Stomach smooth muscle (tissue), 2 donors: ENCODE measurements around the gene ZNF277.

ENCODE experiments used
- H3K27ac ChIP-seq: one replicate; pipeline ENCODE4 v1.7.0; 2013; ENCODE audit warnings: mild to moderate bottlenecking, low read length, inconsistent platforms
- H3K27me3 ChIP-seq, 2 donors: one replicate each; pipeline ENCODE4 v1.7.0; 2013; ENCODE audit warnings: low read length in 2 of 2; ENCODE audit not compliant: insufficient read depth in 2 of 2, control insufficient read depth in 1 of 2
- H3K36me3 ChIP-seq, 2 donors: one replicate each; pipeline ENCODE4 v1.7.0; 2013; ENCODE audit warnings: low read length in 2 of 2; ENCODE audit not compliant: control insufficient read depth in 2 of 2, insufficient read depth in 2 of 2
- H3K4me1 ChIP-seq: one replicate; pipeline ENCODE4 v1.7.0; 2013; ENCODE audit warnings: low read length; ENCODE audit not compliant: control insufficient read depth, insufficient read depth
- H3K4me3 ChIP-seq, 2 donors: one replicate each; pipeline ENCODE4 v1.7.0; 2013; ENCODE audit warnings: low read length in 2 of 2
- H3K9ac ChIP-seq, 2 donors: one replicate each; pipeline ENCODE4 v1.7.0; 2013; ENCODE audit warnings: low read length in 2 of 2, mild to moderate bottlenecking in 1 of 2
- H3K9me3 ChIP-seq, 2 donors: one replicate each; pipeline ENCODE4 v1.7.0; 2013; ENCODE audit warnings: low read length in 2 of 2; ENCODE audit not compliant: control insufficient read depth in 2 of 2
- donor health status: healthy.
- donor health status: Pancreatic carcinoma.

Gene ZNF277

DNA sequence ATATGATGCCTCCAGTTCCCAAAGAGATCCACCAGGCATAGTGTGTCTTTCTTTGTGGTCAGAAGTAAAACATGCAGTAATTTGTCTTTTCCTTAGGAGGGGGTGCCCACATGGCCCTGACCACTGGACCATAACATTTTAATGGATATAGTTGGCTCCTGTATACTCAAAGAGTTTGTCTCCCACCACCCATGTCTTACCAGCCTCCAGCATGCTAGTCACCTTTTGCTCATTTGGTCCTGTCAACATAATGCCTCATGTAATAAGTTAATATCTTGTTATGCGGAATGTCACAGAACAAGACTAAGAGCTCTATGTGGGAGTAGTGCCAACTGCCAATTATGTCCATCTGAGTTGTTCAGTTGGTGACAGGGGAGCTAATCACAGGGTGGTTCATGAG, 160.4 kb downstream of the ZNF277 start:
- no peak overlapping the region for H3K27ac ChIP-seq
- peaks cover 5% of the 10 kb centered on the region for H3K4me1 ChIP-seq
- no peak overlapping the region for H3K4me3 ChIP-seq
- H3K36me3 ChIP-seq = no peaks in the 10 kb centered on the region
- no peak overlapping the region for H3K9ac ChIP-seq
- H3K9me3 ChIP-seq = no peaks in the 10 kb centered on the region
- H3K27me3 ChIP-seq = no peaks in the 10 kb centered on the region

DNA sequence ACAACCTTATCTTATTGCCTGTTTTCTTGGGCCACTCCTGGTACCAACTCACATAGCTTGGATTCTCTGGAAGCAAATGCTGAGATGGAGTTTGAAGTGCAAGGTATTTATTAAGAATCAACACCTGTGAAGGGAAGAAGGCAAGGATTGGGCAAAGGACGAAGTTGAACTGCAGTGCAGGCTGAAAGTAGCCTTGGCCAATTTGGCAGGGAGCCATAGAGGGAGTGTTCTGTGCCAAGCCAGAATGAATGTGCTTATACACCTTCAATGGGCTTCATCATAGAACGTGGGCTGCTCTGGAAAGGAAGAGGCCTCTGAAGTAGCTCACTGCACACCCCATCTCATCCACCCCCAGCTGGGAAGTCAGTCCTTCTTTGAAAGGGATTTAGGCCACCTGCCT, 163.9 kb downstream of the ZNF277 start:
- H3K4me1 ChIP-seq = no peaks in the 10 kb centered on the region
- H3K4me3 ChIP-seq = no peak overlapping the region
- no peaks in the 10 kb centered on the region for H3K9me3 ChIP-seq
- H3K27me3 ChIP-seq = no peaks in the 10 kb centered on the region
- no peak overlapping the region for H3K27ac ChIP-seq
- no peaks in the 10 kb centered on the region for H3K36me3 ChIP-seq
- H3K9ac ChIP-seq = no peak overlapping the region

DNA sequence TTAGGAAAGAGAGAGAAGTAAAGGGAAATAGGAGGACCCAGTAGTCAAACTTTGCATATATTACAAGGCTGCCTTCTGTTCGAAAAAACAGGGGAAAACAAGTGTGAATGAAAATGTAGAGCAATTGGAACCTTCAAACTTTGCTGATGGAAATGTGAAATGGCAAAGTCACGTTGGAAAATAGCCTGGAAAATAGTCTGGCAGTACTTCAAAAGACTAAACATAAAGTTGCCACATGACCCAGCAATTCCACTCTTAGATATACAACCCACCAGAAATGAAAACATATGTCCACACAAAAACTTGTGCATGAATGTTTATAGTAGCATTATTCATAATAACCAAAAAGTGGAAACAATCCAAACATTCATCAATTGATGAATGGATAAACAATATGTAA, 165.2 kb downstream of the ZNF277 start:
- H3K9me3 ChIP-seq = no peaks in the 10 kb centered on the region
- H3K4me3 ChIP-seq = no peak overlapping the region
- no peak overlapping the region for H3K9ac ChIP-seq
- no peak overlapping the region for H3K27ac ChIP-seq
- no peaks in the 10 kb centered on the region for H3K4me1 ChIP-seq
- H3K27me3 ChIP-seq = no peaks in the 10 kb centered on the region
- H3K36me3 ChIP-seq = no peaks in the 10 kb centered on the region

GRCh38 chr7:112372101-112372500, 165.6 kb downstream of the ZNF277 start:
- H3K9ac ChIP-seq = no peak overlapping the region
- no peaks in the 10 kb centered on the region for H3K27me3 ChIP-seq
- no peak overlapping the region for H3K27ac ChIP-seq
- H3K9me3 ChIP-seq = no peaks in the 10 kb centered on the region
- no peak overlapping the region for H3K4me3 ChIP-seq
- no peaks in the 10 kb centered on the region for H3K36me3 ChIP-seq
- H3K4me1 ChIP-seq = no peaks in the 10 kb centered on the region

- Histone ChIP-seq H3K4me1 (no peaks in the 10 kb centered on the region), H3K9ac (no peak overlapping the region), H3K27ac (no peak overlapping the region), H3K4me3 (no peak overlapping the region), H3K27me3 (no peaks in the 10 kb centered on the region), H3K9me3 (no peaks in the 10 kb centered on the region), H3K36me3 (no peaks in the 10 kb centered on the region)
Measured at GRCh38 chr7:112377593-112377992, 171.1 kb downstream of the ZNF277 start.

DNA sequence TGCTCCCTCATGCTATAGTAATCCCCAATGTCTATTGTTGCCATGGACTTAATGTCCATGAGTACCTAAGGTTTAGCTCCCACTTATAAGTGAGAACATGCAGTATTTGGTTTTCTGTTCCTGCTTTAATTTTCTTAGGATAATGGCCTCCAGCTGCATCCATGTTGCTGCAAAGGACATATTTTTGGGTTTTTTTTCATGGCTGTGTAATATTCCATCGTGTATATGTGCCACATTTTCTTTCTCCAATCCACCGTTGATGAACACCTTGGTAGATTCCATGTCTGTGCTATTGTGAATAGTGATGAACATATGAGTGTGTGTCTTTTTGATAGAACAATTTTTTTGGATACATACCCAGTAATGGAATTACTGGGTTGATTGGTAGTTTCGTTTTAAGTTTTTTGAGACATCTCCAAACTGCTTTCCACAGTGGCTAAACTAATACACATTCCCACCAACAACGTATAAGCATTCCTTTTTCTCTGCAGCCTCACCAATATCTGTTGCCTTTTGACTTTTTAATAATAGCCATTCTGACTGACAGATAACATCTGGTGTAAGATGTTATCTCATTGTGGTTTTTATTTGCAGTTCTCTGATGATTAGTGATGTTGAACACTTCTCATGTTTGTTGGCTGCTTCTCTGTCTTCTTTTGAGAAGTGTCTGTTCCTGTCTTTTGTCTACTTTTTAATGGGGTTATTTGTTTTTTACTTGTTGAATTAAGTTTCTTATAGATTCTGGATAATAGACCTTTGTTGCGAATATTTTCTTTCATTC, 175.0 kb downstream of the ZNF277 start:
- Histone ChIP-seq H3K4me3 (no peak overlapping the region), H3K36me3 (no peaks in the 10 kb centered on the region), H3K27me3 (no peaks in the 10 kb centered on the region), H3K9ac (no peak overlapping the region), H3K27ac (no peak overlapping the region), H3K4me1 (no peaks in the 10 kb centered on the region), H3K9me3 (no peaks in the 10 kb centered on the region)

DNA sequence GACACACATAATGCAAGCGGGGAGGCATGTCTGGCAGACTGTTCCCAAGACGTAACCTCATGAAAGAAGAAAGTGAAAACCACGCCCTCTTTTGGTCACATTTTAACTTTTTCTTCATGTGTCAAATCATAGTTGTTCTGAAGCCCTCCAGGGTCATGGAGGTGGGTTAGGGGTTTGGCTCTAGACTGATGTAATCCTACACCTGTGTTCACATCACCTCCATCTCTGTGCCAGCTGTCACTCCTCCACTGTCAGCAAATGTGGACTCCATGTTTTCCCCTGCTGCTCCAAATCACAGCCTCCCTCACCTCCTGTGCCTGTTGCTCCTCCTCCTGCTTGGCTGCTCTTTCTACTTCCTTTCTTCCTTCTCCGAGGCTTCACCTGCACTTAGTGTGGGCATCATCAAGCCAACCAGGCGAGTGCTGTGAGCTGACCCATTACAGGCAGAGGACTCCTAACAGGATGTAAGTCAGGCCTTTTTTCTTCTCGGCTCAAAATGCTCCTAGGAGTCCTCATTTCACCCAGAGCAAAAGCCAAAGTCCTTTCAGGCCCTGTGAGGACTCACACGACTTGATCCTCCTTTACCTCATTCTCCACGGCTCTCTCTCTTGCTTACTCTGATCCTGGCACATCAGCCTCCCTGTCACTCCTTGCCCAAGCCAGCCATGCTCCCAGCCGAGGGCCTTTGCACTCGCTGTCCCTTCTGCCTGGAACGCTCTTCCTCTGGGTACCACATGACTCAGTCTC, 177.3 kb downstream of the ZNF277 start:
- Histone ChIP-seq H3K27me3 (no peaks in the 10 kb centered on the region), H3K4me3 (no peak overlapping the region), H3K27ac (no peak overlapping the region)

DNA sequence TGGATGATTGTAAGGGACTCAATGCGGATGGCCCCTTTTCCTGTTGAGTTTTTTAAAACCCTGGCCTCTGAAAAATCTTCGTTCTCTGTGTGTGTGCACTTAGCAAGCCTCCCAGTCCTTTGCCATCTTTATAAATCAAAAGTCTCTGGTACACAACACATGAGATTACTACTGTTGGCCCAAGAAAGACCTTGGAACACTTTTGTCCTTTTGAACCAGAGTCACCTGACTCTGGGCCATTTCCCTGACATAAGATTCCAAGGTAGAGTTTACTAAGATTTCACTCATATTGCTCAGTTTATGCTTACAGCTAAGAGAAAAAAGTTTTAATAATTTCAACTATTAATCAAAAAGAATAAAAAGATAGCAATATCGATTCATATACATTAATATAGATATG, 179.0 kb downstream of the ZNF277 start:
- Histone ChIP-seq H3K4me3 (no peak overlapping the region), H3K9me3 (no peaks in the 10 kb centered on the region), H3K36me3 (no peaks in the 10 kb centered on the region), H3K27me3 (no peaks in the 10 kb centered on the region), H3K27ac (no peak overlapping the region), H3K4me1 (no peaks in the 10 kb centered on the region), H3K9ac (no peak overlapping the region)

More for the DNA sequence above, 177.3 kb downstream of the ZNF277 start:
- Histone ChIP-seq H3K9me3 (no peaks in the 10 kb centered on the region), H3K9ac (no peak overlapping the region), H3K4me1 (no peaks in the 10 kb centered on the region), H3K36me3 (no peaks in the 10 kb centered on the region)

DNA sequence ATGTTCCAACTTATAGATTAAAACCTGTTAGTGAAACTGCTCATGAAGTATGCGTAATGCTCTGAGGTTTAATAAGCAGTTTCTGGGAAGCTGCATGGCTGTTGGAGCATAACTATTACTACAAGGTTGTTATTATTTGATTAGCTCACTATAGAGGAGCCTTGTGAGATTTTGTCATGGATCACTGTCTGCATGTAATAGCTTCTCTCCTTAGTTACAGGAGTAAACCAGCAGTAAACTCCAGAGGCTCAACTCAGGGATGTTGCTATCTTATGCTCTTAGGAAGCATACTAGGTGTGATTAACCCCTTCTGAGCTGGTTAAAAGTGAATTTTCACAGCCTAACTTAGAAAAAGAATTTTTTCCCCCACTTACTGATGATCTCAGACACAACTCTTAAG, 180.1 kb downstream of the ZNF277 start:
- Histone ChIP-seq H3K9ac (no peak overlapping the region), H3K27me3 (no peaks in the 10 kb centered on the region), H3K4me1 (no peaks in the 10 kb centered on the region), H3K36me3 (no peaks in the 10 kb centered on the region), H3K9me3 (no peaks in the 10 kb centered on the region), H3K4me3 (no peak overlapping the region), H3K27ac (no peak overlapping the region)

DNA sequence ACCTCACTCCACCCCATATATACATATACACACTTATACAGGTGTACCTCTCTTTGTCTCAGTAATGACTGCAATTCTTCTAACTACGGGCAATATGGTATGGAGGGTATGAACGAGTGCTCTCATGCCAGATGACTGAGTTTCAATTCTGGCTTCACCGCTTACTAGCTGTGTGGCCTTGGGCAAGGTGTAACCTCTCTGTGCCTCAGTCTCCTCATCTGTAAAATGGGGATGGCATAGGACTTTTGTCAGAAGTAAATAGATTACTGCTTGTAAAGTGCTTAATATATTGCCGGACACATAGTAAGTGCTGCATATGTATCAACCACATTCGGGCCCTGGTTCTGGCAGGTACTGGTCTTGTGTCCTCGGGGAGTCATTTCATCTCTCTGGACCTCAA, 183.7 kb downstream of the ZNF277 start:
- Histone ChIP-seq H3K36me3 (no peaks in the 10 kb centered on the region), H3K9me3 (no peaks in the 10 kb centered on the region), H3K4me1 (peaks cover 5% of the 10 kb centered on the region), H3K27me3 (no peaks in the 10 kb centered on the region), H3K4me3 (no peak overlapping the region), H3K9ac (no peak overlapping the region), H3K27ac (no peak overlapping the region)
